ENCODE measurements around the gene TBL1XR1.
"Not testable (repeated sequence)": the region's sequence is repeated elsewhere in the genome, so short reads cannot be mapped to it uniquely, and the experiment has no call there.

The TBL1XR1 gene

GRCh38 chr3:177208781-177209180, 11.5 kb upstream of the TBL1XR1 start:
- no peak for DNase-seq (ENCODE audit: low read depth, low spot score)

- DNase-seq (ENCODE audit: low read depth, low spot score) = no peak
Observed at GRCh38 chr3:177208223-177208622, 10.9 kb upstream of the TBL1XR1 start.

- no peak for DNase-seq (ENCODE audit: low read depth, low spot score)
Observed at GRCh38 chr3:177206936-177207335, 9.7 kb upstream of the TBL1XR1 start.

GRCh38 chr3:177203689-177204395, 6.6 kb upstream of the TBL1XR1 start:
- DNase-seq (ENCODE audit: low read depth, low spot score) = no peak

- not testable (repeated sequence) for DNase-seq (ENCODE audit: low read depth, low spot score)
Observed at GRCh38 chr3:177203016-177203415, 5.7 kb upstream of the TBL1XR1 start.

- DNase-seq (ENCODE audit: low read depth, low spot score) = no peak
Observed at GRCh38 chr3:177201700-177202397, 4.6 kb upstream of the TBL1XR1 start.

- DNase-seq (ENCODE audit: low read depth, low spot score) = no peak
Observed at GRCh38 chr3:177199206-177199760, 2.0 kb upstream of the TBL1XR1 start.

- no peak for DNase-seq (ENCODE audit: low read depth, low spot score)
Observed at GRCh38 chr3:177197727-177198460, 612 bp upstream of the TBL1XR1 start.

GRCh38 chr3:177196456-177197040, 734 bp downstream of the TBL1XR1 start:
- DNase-seq (ENCODE audit: low read depth, low spot score) = peak; percentile 37

GRCh38 chr3:177196008-177196455, 1.2 kb downstream of the TBL1XR1 start:
- DNase-seq (ENCODE audit: low read depth, low spot score) = no peak

GRCh38 chr3:177195242-177195991, 1.9 kb downstream of the TBL1XR1 start:
- no peak for DNase-seq (ENCODE audit: low read depth, low spot score)

- DNase-seq (ENCODE audit: low read depth, low spot score) = no peak
Observed at GRCh38 chr3:177194299-177194698, 3.0 kb downstream of the TBL1XR1 start.

GRCh38 chr3:177193688-177194268, 3.5 kb downstream of the TBL1XR1 start:
- peak; percentile 60 for DNase-seq (ENCODE audit: low read depth, low spot score)

GRCh38 chr3:177193275-177193674, 4.0 kb downstream of the TBL1XR1 start:
- DNase-seq (ENCODE audit: low read depth, low spot score) = not testable (repeated sequence)

- no peak for DNase-seq (ENCODE audit: low read depth, low spot score)
Observed at GRCh38 chr3:177190756-177191681, 6.3 kb downstream of the TBL1XR1 start.

GRCh38 chr3:177190184-177190583, 7.1 kb downstream of the TBL1XR1 start:
- DNase-seq (ENCODE audit: low read depth, low spot score) = not testable (repeated sequence)

GRCh38 chr3:177188325-177188724, 9.0 kb downstream of the TBL1XR1 start:
- DNase-seq (ENCODE audit: low read depth, low spot score) = not testable (repeated sequence)

GRCh38 chr3:177186306-177186705, 11.0 kb downstream of the TBL1XR1 start:
- no peak for DNase-seq (ENCODE audit: low read depth, low spot score)

- no peak for DNase-seq (ENCODE audit: low read depth, low spot score)
Observed at GRCh38 chr3:177185035-177185574, 12.2 kb downstream of the TBL1XR1 start.

Measured in ELF-1 (cell line).